IPS-15b (cell line): Measurements from ENCODE around the gene ELL2.
"Not testable (repeated sequence)": the region's sequence is repeated elsewhere in the genome, so short reads cannot be mapped to it uniquely, and the experiment has no call there.

Experiments
- H3K27me3 ChIP-seq: one replicate; pipeline ENCODE4 v1.6.1; 2013; ENCODE audit warnings: low read length; ENCODE audit not compliant: control insufficient read depth, insufficient read depth
- H3K36me3 ChIP-seq: one replicate; pipeline ENCODE4 v1.6.1; 2013; ENCODE audit warnings: low read length; ENCODE audit not compliant: control insufficient read depth, insufficient read depth
- H3K4me1 ChIP-seq: one replicate; pipeline ENCODE4 v1.6.1; 2013; ENCODE audit warnings: mild to moderate bottlenecking, low read length; ENCODE audit not compliant: control insufficient read depth, insufficient read depth
- H3K4me3 ChIP-seq: one replicate; pipeline ENCODE4 v1.5.1; 2013; ENCODE audit warnings: low read depth, low read length
- H3K9ac ChIP-seq: one replicate; pipeline ENCODE4 v1.6.1; 2013; ENCODE audit warnings: low read depth, mild to moderate bottlenecking, low read length
- H3K9me3 ChIP-seq: one replicate; pipeline ENCODE4 v1.6.1; 2013; ENCODE audit warnings: mild to moderate bottlenecking, low read length; ENCODE audit not compliant: control insufficient read depth, insufficient read depth

ELL2 gene

DNA sequence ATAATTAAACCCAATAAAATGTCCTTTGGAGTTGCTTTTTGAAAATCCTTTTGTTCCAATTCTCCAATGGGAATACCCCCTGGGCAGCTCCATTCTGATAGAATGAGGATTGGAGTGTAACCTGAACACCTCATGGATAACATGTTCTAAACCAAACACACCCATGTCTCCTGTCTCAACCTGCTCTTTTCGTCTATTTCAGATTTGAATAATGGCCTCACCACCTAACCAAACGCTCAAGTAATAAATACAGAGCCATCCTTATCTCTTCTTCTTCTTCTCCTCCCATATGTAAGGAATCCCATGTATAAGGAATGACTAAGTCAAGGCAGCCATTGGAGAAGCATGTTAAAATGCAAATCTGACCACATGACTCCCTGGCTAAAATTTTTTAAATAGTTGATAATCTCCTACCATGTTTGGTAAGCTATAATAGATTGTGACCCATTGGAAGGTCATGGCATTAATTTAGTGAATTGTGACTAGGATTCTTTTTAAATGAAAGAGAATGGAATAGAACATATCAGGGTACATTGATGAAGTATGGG lies 26.0 kb downstream of the ELL2 start:
- Histone ChIP-seq H3K4me3 (no peak overlapping the region), H3K27me3 (no peaks in the 10 kb centered on the region), H3K36me3 (no peaks in the 10 kb centered on the region), H3K9ac (no peak overlapping the region), H3K9me3 (no peaks in the 10 kb centered on the region), H3K4me1 (peaks cover 5% of the 10 kb centered on the region)

DNA sequence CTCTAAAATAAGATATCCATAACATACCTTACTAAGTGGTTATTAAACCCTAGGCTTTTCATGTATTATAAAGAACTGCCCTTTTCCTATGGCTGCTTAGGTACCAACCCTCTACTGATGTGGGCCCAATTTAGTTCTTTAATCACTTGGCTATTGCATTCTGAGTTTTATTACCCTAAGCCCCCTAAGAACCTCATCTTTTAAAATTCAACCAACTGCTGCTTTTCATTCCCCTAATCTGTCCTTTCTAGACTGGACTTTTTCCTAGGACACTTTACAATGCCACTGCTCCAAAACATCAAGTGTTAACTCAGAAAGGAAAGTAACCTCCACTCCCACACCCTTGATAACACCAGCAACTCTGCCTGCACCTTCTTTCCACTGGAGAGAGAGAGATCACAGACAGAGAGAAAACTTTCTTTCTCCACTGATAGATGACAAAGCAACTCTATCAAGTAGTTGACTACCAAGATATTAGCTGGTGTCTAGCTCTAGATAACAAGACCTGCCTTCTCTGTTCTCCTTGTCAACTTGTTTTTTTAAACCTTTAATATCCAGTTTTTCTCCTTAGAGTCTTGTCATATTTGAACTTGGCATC lies 27.3 kb downstream of the ELL2 start:
- Histone ChIP-seq H3K9ac (no peak overlapping the region), H3K36me3 (no peaks in the 10 kb centered on the region), H3K27me3 (no peaks in the 10 kb centered on the region), H3K9me3 (no peaks in the 10 kb centered on the region), H3K4me3 (no peak overlapping the region), H3K4me1 (no peaks in the 10 kb centered on the region)

DNA sequence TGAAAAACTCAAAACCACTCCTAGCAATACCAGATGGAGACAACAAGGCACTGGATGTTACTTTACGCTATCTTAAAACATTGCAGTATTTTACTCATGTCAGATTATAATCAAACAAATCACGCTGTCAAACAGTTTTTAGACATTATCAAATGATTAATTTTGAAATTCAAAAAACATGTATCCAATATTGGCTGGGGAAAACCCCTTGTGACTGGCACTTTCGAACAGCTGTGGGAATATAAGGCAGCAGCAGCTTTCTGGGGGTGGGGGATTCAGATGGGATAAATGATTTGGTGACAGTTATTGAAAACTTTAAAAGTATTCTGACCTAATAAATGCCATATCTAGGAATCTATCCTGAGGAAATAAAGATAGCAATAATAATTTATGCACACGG lies 28.7 kb downstream of the ELL2 start:
- no peaks in the 10 kb centered on the region for H3K36me3 ChIP-seq
- H3K9ac ChIP-seq: no peak overlapping the region
- no peaks in the 10 kb centered on the region for H3K9me3 ChIP-seq
- no peaks in the 10 kb centered on the region for H3K27me3 ChIP-seq
- H3K4me3 ChIP-seq: no peak overlapping the region
- H3K4me1 ChIP-seq: no peaks in the 10 kb centered on the region

DNA sequence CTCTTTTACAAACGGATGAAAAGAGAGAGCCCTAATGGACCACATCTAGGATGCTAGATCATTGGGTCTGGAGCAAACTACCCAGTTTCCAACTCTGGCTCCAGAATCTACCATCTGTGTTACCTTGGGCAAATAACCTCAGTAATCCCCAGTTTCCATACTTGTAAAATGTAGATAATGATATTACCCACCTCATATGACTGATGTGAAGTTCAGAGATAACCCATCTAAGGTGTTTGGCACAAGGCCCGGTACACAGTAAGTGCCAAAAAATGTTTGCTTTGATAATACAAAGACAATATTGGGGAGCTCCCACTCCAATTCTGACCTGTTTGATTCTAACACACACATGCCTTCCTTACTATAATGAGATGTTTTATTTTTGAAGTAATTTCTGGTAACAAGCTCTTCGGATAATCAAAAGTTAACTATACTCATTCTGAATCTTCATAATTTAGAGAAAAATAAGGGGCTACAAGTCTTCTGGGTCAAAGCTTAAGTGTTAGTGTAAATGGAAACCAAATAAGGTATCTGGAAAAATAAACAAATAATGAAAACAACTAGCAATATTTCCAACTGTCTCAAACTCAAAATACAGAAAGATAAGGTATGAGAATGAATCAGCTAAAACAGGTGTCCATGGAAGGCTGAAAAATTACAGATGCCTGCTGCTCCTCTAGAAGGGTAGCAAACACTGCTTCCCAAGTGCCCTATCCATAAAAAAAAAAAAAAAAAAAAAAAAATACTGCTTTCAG lies 30.4 kb downstream of the ELL2 start:
- Histone ChIP-seq H3K4me1 (no peaks in the 10 kb centered on the region), H3K36me3 (no peaks in the 10 kb centered on the region), H3K4me3 (no peak overlapping the region)

DNA sequence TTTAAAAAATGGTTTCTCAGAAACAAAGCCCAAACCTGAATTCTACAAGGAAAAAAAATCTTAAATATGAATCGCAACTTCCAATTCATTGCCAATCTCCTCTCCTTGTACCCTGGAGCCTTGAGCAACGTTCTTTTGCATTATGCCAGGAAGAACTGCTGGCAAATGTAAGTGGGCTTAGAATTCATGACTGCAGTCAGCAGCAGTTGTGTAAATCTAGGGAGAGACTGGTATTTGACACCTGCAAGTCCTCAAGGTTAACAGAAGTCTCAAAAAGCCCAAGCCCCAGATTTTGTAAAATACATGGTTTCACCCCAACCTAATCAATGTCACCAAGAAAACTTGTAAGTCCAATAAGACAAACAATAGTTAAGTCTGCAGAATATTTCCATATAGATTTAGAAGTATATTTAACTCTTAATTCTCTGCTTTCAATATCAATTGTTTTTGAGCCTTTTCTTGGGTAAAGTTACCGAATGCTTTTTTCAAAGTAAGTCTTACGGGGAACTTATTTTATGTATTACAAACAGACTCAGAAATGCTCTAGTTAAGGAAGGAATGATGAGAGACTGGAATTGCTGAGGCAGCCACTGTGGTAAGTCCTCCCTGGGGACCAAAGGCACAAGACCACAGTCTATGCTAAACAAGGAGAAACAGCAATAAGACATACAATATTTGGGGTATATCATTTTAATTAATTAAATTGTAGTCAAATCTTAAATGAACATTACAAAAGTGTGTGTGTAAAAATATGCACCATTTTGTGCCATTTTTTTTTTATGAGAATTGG lies 31.3 kb downstream of the ELL2 start:
- H3K27me3 ChIP-seq: no peaks in the 10 kb centered on the region
- no peaks in the 10 kb centered on the region for H3K4me1 ChIP-seq
- H3K9me3 ChIP-seq: no peaks in the 10 kb centered on the region
- H3K36me3 ChIP-seq: no peaks in the 10 kb centered on the region
- no peak overlapping the region for H3K4me3 ChIP-seq
- H3K9ac ChIP-seq: no peak overlapping the region

More for the DNA sequence above, 30.4 kb downstream of the ELL2 start:
- H3K9me3 ChIP-seq: no peaks in the 10 kb centered on the region
- H3K27me3 ChIP-seq: no peaks in the 10 kb centered on the region
- no peak overlapping the region for H3K9ac ChIP-seq

DNA sequence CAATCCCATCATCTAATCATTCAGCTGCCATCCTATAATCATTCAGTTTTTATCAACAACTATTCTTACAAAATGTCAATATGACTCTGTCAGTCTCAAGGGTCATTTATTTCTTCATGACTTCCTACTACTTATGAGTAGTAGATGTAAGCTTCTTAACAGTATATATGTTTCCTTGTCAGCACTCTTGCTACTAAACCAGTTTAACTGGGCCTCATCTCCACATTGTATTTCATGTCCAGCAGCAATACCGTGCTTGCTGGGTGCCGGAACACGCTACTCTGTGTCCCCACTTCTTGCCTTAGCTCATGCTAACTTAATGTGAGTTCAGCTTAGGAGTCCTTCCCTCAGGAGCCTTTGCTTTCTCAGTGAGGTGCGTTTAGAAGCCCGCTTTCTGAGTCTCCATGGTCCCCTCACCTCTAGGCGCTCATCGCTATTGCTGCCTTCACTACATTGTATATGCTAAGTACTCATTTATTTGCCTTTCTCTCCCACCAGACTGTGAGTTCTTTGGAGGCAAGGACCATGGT lies 32.9 kb downstream of the ELL2 start:
- no peaks in the 10 kb centered on the region for H3K4me1 ChIP-seq
- no peak overlapping the region for H3K4me3 ChIP-seq
- no peaks in the 10 kb centered on the region for H3K36me3 ChIP-seq
- H3K9ac ChIP-seq: no peak overlapping the region
- no peaks in the 10 kb centered on the region for H3K27me3 ChIP-seq
- no peaks in the 10 kb centered on the region for H3K9me3 ChIP-seq

DNA sequence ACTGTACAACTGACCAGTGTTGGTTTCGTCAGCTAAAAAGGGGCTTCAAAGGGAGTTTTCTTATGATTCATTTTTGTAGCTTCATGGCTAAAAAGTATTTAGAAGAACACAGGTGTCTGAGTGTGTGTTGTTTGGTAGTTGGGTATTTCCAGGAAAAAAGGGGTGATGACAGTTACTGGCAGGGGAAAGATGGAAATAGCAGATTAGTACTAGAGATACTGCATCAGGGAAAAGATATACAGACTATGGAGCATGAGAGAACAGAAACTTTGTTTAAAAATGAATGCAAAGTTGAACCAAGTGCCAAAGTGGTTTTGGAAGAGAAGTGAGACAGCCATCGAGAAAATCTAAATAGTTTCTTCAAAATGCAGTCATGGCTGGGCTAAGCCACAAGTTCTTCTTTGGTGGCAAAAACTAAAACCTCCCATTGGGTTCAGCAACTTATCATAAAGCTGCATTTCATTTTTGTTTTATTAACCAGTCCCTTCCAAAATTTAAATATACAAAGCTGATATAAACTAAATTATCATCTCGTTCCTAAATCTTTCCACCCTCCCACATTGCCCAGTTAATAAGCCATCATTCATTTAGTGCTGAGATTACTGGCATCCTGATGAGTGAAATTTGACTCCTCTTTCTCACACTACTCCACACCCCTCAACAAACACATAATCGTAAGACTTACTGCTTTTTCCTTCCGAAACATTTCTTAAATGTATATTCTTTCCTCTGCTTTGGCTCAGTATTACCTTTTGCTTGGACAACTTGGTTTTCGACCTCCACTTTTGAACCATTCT lies 33.5 kb downstream of the ELL2 start:
- H3K27me3 ChIP-seq: no peaks in the 10 kb centered on the region
- H3K36me3 ChIP-seq: no peaks in the 10 kb centered on the region
- no peak overlapping the region for H3K4me3 ChIP-seq
- H3K9ac ChIP-seq: no peak overlapping the region
- H3K4me1 ChIP-seq: no peaks in the 10 kb centered on the region
- H3K9me3 ChIP-seq: no peaks in the 10 kb centered on the region

DNA sequence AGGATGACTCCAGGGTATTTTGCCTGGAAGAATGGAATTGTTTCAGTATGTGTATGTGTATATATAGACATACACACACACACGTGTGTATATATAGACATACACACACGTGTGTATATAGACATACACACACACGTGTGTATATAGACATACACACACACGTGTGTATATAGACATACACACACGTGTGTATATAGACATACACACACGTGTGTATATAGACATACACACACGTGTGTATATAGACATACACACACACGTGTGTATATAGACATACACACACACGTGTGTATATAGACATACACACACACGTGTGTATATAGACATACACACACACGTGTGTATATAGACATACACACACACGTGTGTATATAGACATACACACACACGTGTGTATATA lies 34.4 kb downstream of the ELL2 start:
- not testable (repeated sequence) for H3K4me1 ChIP-seq, H3K27me3 ChIP-seq, H3K9me3 ChIP-seq, H3K36me3 ChIP-seq, H3K4me3 ChIP-seq, H3K9ac ChIP-seq

DNA sequence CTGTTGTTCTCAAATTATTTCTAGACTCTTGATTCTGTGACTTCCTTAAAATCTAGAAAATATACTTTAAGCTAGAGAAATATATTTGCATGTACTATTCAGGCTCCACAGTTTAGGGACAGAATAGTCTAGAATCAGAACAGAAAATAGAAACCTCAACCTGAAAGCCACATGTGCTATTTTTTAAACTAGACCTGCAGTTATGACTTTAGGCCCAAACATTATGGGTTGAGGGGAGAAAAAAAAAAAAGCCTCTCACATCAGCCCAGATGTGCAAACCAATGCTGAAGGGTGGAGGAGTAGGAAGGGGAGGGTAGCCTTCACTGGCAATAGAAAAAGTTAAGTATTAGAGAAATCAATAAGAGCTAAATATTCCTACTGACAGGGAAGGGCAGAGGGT lies 35.7 kb downstream of the ELL2 start:
- Histone ChIP-seq H3K27me3 (no peaks in the 10 kb centered on the region), H3K4me1 (no peaks in the 10 kb centered on the region), H3K9ac (no peak overlapping the region), H3K9me3 (no peaks in the 10 kb centered on the region), H3K36me3 (no peaks in the 10 kb centered on the region), H3K4me3 (no peak overlapping the region)

DNA sequence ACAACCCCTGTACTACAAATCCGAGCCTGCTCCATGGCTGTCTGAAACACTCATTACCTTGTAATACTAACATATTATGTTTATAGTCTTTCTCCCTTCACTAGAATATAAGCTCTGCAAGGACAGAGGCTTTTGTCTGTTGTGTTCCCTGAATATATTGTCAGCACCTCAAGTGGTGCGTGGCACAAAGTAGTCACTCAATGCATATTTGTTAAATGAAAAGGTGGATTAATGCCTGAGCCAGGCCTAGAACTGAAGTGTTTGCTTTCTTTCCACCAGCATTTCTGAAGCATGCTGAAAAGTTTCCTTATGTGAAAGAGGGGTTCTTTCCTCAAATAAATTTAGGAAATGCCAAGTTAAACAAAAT lies 36.3 kb downstream of the ELL2 start:
- Histone ChIP-seq H3K9me3 (no peaks in the 10 kb centered on the region), H3K27me3 (no peaks in the 10 kb centered on the region), H3K36me3 (no peaks in the 10 kb centered on the region), H3K4me3 (no peak overlapping the region), H3K4me1 (no peaks in the 10 kb centered on the region), H3K9ac (no peak overlapping the region)

DNA sequence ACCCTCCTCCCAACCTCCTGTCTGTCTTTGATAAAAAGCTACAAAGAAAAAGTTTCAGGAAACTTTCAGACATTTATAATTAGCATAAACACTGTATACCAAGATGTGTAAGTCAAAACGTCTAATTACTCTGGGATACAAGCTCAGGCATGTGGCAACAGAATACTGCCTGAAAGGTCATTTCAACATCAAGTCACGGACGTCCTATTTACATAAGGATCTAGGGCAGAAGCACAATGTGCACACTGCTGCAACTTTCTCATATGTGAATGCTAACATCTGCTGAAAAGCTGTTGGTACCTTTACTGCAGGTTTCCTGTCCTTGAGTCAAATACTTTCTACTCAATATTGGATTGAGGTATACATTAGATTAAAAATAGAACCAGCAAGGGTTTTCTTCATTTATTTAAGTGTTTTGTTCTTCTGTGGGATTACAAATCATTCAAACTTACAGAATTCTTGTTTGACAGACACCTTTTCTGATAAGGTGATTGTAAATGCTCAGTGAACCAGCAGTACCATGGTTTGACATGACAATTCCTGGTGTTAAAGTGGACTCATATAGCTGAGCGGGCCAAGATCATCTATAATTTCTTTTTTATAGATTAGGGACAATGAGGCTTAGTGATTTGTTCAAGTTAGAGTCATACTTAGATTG lies 36.8 kb downstream of the ELL2 start:
- no peaks in the 10 kb centered on the region for H3K9me3 ChIP-seq
- H3K4me1 ChIP-seq: no peaks in the 10 kb centered on the region
- H3K9ac ChIP-seq: no peak overlapping the region
- H3K4me3 ChIP-seq: no peak overlapping the region
- no peaks in the 10 kb centered on the region for H3K27me3 ChIP-seq
- no peaks in the 10 kb centered on the region for H3K36me3 ChIP-seq
